Measurements from ENCODE around the gene SHROOM1.
A peak's percentile ranks its signal among the peaks of the same experiment; 100 is the strongest.

SHROOM1 gene

DNA sequence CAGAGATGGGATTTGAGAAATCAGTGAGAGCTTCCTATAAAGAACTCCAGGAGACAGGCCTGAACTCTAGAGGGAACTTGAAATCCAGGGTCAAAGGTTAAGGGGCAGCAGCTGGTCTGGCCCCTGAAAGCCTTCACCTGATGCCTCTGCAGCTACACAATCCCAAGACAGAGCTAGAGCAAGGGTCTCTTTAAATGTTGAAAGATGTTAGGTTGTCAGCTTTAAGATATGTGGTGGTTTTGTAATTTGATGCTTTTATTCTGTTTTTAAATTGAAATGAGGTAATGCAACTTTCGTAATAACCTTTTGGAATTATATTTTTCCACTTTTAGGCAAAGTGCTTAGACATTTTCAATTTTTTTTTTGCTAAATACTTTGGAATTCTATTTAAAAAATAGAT, 15.0 kb downstream of the SHROOM1 start:
- no peak for TF ChIP-seq RAD21 (IDR thresholded peaks at IDR 0.05; ENCODE audit: low read depth)
- TF ChIP-seq, protein P1, sequence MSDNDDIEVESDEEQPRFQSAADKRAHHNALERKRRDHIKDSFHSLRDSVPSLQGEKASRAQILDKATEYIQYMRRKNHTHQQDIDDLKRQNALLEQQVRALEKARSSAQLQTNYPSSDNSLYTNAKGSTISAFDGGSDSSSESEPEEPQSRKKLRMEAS (IDR thresholded peaks at IDR 0.05) = no peak
- no peak for TF ChIP-seq TAF1 (IDR thresholded peaks at IDR 0.05; ENCODE audit: low read depth)
- TF ChIP-seq YY1 (IDR thresholded peaks at IDR 0.05; ENCODE audit: low read depth) = no peak

DNA sequence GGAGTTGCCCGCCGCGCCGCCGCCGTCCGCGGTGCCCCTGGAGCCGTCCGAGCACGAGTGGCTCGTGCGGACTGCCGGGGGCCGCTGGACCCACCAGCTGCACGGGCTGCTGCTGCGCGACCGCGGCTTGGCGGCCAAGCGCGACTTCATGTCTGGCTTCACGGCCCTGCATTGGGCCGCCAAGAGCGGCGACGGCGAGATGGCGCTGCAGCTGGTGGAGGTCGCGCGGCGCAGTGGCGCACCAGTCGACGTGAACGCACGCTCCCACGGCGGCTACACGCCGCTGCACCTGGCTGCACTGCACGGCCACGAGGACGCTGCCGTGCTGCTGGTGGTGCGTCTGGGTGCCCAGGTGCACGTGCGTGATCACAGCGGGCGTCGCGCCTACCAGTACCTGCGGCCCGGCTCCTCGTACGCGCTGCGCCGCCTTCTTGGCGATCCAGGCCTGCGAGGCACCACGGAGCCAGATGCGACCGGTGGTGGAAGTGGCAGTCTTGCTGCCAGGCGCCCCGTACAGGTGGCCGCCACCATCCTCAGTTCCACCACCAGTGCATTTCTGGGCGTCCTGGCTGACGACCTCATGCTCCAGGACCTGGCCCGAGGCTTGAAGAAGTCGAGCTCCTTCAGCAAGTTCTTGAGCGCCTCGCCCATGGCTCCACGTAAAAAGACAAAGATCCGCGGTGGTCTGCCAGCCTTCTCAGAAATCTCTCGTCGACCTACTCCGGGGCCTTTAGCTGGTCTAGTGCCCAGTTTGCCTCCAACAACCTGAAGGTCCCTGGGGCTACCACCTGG, 15.7 kb downstream of the SHROOM1 start:
- TF ChIP-seq ZBTB7A (IDR thresholded peaks at IDR 0.05; ENCODE audit: low read depth) = no peak
- TF ChIP-seq RAD21 (IDR thresholded peaks at IDR 0.05; ENCODE audit: low read depth) = no peak
- TF ChIP-seq, protein P2, sequence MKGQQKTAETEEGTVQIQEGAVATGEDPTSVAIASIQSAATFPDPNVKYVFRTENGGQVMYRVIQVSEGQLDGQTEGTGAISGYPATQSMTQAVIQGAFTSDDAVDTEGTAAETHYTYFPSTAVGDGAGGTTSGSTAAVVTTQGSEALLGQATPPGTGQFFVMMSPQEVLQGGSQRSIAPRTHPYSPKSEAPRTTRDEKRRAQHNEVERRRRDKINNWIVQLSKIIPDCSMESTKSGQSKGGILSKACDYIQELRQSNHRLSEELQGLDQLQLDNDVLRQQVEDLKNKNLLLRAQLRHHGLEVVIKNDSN (IDR thresholded peaks at IDR 0.05) = no peak
- no peak for TF ChIP-seq YY1 (IDR thresholded peaks at IDR 0.05; ENCODE audit: low read depth)
- no peak for TF ChIP-seq EP300 (IDR thresholded peaks at IDR 0.05; ENCODE audit: borderline replicate concordance)
- no peak for TF ChIP-seq TAF1 (IDR thresholded peaks at IDR 0.05; ENCODE audit: low read depth)
- TF ChIP-seq, protein P3, sequence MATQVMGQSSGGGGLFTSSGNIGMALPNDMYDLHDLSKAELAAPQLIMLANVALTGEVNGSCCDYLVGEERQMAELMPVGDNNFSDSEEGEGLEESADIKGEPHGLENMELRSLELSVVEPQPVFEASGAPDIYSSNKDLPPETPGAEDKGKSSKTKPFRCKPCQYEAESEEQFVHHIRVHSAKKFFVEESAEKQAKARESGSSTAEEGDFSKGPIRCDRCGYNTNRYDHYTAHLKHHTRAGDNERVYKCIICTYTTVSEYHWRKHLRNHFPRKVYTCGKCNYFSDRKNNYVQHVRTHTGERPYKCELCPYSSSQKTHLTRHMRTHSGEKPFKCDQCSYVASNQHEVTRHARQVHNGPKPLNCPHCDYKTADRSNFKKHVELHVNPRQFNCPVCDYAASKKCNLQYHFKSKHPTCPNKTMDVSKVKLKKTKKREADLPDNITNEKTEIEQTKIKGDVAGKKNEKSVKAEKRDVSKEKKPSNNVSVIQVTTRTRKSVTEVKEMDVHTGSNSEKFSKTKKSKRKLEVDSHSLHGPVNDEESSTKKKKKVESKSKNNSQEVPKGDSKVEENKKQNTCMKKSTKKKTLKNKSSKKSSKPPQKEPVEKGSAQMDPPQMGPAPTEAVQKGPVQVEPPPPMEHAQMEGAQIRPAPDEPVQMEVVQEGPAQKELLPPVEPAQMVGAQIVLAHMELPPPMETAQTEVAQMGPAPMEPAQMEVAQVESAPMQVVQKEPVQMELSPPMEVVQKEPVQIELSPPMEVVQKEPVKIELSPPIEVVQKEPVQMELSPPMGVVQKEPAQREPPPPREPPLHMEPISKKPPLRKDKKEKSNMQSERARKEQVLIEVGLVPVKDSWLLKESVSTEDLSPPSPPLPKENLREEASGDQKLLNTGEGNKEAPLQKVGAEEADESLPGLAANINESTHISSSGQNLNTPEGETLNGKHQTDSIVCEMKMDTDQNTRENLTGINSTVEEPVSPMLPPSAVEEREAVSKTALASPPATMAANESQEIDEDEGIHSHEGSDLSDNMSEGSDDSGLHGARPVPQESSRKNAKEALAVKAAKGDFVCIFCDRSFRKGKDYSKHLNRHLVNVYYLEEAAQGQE (IDR thresholded peaks at IDR 0.05; ENCODE audit: low read depth) = no peak
- TF ChIP-seq NFIC (IDR thresholded peaks at IDR 0.05) = no peak
- TF ChIP-seq CREB1 (IDR thresholded peaks at IDR 0.05; ENCODE audit: low read depth) = no peak
- TF ChIP-seq TCF12 (IDR thresholded peaks at IDR 0.05; ENCODE audit: low read depth) = no peak
- TF ChIP-seq, protein P1 (IDR thresholded peaks at IDR 0.05) = no peak
- TF ChIP-seq CEBPB (IDR thresholded peaks at IDR 0.05) = no peak
- TF ChIP-seq TEAD4 (IDR thresholded peaks at IDR 0.05) = no peak
- no peak for TF ChIP-seq FOXM1 (IDR thresholded peaks at IDR 0.05; ENCODE audit: borderline replicate concordance, low read depth)

DNA sequence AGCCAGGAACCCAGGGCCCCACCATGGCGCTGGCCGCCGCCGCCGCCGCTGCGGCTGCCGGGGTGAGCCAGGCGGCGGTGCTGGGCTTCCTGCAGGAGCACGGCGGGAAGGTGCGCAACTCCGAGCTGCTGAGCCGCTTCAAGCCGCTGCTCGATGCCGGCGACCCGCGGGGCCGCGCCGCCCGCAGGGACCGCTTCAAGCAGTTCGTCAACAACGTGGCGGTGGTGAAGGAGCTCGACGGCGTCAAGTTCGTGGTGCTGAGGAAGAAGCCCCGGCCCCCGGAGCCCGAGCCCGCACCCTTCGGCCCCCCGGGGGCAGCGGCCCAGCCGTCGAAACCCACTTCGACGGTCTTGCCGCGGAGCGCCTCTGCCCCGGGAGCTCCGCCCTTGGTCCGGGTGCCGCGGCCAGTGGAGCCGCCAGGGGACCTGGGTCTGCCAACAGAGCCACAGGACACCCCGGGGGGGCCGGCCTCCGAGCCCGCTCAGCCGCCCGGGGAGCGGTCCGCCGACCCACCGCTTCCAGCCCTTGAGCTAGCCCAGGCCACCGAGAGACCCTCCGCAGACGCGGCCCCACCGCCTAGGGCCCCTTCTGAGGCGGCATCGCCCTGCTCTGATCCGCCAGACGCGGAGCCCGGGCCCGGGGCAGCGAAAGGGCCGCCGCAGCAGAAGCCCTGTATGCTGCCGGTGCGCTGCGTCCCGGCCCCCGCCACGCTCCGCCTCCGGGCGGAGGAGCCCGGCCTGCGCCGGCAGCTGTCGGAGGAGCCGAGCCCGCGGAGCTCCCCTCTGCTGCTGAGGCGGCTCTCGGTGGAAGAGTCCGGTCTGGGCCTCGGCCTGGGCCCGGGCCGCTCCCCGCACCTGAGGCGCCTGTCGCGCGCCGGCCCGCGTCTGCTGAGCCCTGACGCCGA, 16.6 kb downstream of the SHROOM1 start:
- no peak for TF ChIP-seq CREB1 (IDR thresholded peaks at IDR 0.05; ENCODE audit: low read depth)
- TF ChIP-seq, protein P1 (IDR thresholded peaks at IDR 0.05) = peak; percentile 82

DNA sequence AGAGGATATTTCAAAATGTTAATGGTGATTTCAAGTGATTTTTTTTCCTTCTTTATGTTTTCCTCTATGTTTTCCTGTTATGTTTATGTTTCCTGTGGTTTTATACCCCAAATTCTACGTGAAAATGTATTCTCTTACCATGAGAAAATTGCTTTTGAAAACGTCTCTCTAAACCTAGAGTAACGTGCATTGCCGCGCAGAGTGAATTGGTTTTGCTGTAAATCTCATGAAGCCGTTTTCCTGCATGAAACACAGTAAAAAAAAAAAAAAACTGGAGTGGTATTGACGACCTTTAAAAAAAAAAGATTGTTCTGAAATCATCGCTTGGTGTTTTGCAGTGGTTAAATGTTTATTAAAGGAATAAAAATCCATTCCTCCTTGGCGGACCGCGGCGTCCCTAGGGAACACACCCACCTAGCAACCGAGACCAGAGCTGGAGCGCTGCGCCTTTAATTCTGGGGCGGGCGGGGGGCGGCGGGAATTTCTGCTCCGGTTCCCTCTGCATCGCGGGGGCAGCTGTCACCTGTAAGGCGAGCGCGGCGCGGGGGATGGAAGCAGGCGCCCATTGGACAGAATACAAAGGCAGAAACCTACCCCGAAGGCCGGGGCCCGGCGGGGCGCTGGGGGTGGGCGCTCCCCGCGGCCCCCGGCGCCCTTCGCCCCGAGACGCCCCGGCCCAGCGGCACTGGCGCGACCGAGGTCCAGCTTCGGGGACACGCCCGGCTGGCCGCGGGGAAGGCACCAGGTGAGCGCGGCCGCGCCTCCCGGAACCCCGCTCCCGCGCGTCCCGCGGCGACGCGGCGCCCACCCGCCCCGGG, 17.5 kb downstream of the SHROOM1 start, which contains the start of gene SOWAHA:
SOWAHA (plus strand) TSS at position 522 of the 818 bp plus-strand sequence. CDS start 320 bp downstream, outside the sequence.
- TF ChIP-seq ZBTB7A (IDR thresholded peaks at IDR 0.05; ENCODE audit: low read depth) (peak; percentile 68), RAD21 (IDR thresholded peaks at IDR 0.05; ENCODE audit: low read depth) (no peak), TCF12 (IDR thresholded peaks at IDR 0.05; ENCODE audit: low read depth) (peak; percentile 29; the same call in 1 of the 2 replicates), EGR1 (IDR thresholded peaks at IDR 0.05) (peak; percentile 63)
- TF ChIP-seq, protein P1 (IDR thresholded peaks at IDR 0.05) = peak; percentile 31; the same call in 1 of the 2 replicates
- TF ChIP-seq, protein P3 (IDR thresholded peaks at IDR 0.05; ENCODE audit: low read depth) = no peak

DNA sequence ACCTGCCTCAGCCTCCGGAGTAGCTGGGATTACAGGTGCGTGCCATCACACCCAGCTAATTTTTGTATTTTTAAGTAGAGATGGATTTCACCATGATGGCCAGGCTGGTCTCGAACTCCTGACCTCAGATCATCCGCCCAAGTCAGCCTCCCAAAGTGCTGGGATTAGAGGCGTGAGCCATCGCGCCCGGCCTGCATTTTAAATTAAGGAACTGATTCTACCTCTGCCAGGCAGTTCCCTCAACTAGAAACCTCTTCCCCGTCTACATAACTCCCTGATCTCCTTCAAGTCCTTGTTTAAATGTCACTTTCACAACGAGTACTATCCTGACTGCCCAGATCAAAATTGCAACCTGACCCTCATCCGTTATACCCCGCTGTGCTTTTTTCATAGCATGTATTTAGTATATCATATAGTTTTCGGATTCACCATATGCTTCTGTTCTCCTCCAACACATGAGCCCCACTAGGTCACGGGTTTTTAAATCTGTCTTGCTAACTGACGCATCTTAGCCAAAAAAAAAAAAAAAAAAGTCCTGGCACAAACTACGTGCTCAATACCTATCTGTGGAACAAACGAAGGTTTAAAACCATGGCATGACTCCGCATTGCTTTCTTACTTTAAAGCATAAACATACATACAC, 18.2 kb downstream of the SHROOM1 start:
- no peak for TF ChIP-seq TEAD4 (IDR thresholded peaks at IDR 0.05)
- no peak for TF ChIP-seq EP300 (IDR thresholded peaks at IDR 0.05; ENCODE audit: borderline replicate concordance)
- TF ChIP-seq FOXM1 (IDR thresholded peaks at IDR 0.05; ENCODE audit: borderline replicate concordance, low read depth) = no peak
- TF ChIP-seq, protein P3 (IDR thresholded peaks at IDR 0.05; ENCODE audit: low read depth) = no peak
- no peak for TF ChIP-seq TCF12 (IDR thresholded peaks at IDR 0.05; ENCODE audit: low read depth)
- TF ChIP-seq, protein P1 (IDR thresholded peaks at IDR 0.05) = no peak; the same call in 1 of the 2 replicates
- TF ChIP-seq CEBPB (IDR thresholded peaks at IDR 0.05) = no peak
- no peak for TF ChIP-seq TAF1 (IDR thresholded peaks at IDR 0.05; ENCODE audit: low read depth)
- no peak for TF ChIP-seq ZBTB7A (IDR thresholded peaks at IDR 0.05; ENCODE audit: low read depth)

Data from Ishikawa (cell line).